Measurements from ENCODE around the gene ZNF469.
"Not testable (repeated sequence)": the region's sequence is repeated elsewhere in the genome, so short reads cannot be mapped to it uniquely, and the experiment has no call there.

The ZNF469 gene

DNA sequence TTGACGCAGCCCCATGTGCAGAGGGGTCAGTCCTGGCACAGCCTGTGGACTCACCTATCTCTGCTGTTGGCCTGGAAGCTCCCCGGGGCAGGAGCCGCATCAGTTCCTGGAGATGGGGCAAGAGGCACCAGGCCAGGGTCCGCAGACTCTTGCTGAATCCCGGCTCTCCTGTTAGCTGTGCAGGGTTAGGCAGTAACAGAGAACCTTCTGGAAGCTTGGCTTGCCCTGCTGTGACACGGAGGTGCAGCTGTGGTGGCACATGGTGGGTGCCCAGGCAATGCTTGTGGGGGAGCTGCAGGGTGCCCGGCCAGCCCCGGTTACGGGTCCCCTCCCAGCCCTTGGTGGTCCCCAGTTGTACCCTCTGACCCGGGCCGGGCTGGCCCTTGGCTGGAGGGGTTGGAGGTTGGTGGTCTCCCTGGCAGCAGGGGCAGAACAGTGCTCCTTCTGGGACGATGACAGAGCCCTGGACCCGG lies 26.0 kb upstream of the ZNF469 start:
- no peaks in the 10 kb centered on the region for H3K9me3 ChIP-seq (ENCODE audit: control insufficient read depth, low read length)
- no peaks in the 10 kb centered on the region for H3K4me1 ChIP-seq (ENCODE audit: control insufficient read depth, insufficient read depth, low read length)
- peaks cover 2% of the 10 kb centered on the region for H3K27me3 ChIP-seq (ENCODE audit: control insufficient read depth, insufficient read depth, low read length)
- no peak overlapping the region for H3K4me3 ChIP-seq (ENCODE audit: low read length)
- no peak overlapping the region for H3K9ac ChIP-seq (ENCODE audit: low read length)
- H3K36me3 ChIP-seq (ENCODE audit: control insufficient read depth, insufficient read depth, low read length) = no peaks in the 10 kb centered on the region

DNA sequence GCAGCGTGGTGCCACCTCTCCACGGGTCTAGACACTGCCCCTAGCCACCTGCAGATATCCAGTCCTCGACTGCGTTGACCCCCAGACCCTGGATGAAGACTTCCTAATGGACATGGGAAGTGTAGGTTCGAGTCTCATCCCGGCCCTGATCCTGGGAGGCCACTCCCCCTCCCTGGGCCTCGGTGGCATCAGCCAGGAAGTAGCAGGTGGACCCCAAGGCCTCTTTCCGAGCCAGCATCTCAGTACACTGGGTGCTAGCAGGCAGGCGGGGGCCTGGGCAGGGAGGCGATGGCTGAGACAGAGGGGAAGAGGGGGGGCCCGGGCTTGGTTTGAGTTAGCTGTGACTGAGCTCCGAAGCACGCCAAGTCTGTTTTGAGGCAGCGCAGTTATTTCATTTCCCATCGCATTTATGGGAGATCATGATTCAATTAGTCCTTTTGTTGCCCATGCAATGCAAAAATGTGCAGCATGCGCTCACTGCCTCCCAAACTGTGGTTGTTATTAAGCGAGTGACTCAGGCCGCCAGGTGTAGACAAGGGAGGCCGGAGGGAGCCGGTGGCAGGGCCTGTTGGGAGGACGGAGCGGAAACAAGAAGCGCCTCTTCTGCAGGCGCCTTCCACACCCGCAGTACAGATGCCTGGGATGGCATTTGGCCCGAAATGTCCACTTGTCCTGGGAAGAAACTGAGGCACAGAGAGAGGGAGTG lies 25.3 kb upstream of the ZNF469 start:
- Histone ChIP-seq H3K36me3 (ENCODE audit: control insufficient read depth, insufficient read depth, low read length) (no peaks in the 10 kb centered on the region), H3K27me3 (ENCODE audit: control insufficient read depth, insufficient read depth, low read length) (peaks cover 2% of the 10 kb centered on the region), H3K9me3 (ENCODE audit: control insufficient read depth, low read length) (no peaks in the 10 kb centered on the region)

GRCh38 chr16:88358023-88358420 lies 24.7 kb upstream of the ZNF469 start:
- peaks cover 2% of the 10 kb centered on the region for H3K27me3 ChIP-seq (ENCODE audit: control insufficient read depth, insufficient read depth, low read length)
- no peaks in the 10 kb centered on the region for H3K4me1 ChIP-seq (ENCODE audit: control insufficient read depth, insufficient read depth, low read length)
- H3K36me3 ChIP-seq (ENCODE audit: control insufficient read depth, insufficient read depth, low read length) = no peaks in the 10 kb centered on the region
- no peaks in the 10 kb centered on the region for H3K9me3 ChIP-seq (ENCODE audit: control insufficient read depth, low read length)
- no peak overlapping the region for H3K4me3 ChIP-seq (ENCODE audit: low read length)
- no peak overlapping the region for H3K9ac ChIP-seq (ENCODE audit: low read length)

More for the DNA sequence above, 25.3 kb upstream of the ZNF469 start:
- Histone ChIP-seq H3K4me3 (ENCODE audit: low read length) (no peak overlapping the region), H3K4me1 (ENCODE audit: control insufficient read depth, insufficient read depth, low read length) (no peaks in the 10 kb centered on the region), H3K9ac (ENCODE audit: low read length) (no peak overlapping the region)

DNA sequence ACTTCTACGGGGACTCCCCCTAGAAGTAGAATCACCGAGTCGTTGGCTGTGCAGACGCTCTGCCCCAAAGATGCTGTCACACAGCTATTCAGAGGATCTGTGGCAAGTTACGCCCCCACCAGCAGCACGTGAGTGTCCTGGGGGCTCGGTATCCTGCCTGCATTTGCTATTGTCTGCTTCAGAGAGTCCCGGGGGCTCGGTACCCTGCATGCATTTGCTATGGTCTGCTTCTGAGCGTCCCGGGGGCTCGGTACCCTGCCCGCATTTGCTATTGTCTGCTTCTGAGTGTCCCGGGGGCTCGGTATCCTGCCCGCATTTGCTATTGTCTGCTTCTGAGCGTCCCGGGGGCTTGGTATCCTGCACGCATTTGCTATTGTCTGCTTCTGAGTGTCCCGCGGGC lies 23.8 kb upstream of the ZNF469 start:
- Histone ChIP-seq H3K9me3 (ENCODE audit: control insufficient read depth, low read length) (no peaks in the 10 kb centered on the region), H3K9ac (ENCODE audit: low read length) (no peak overlapping the region), H3K36me3 (ENCODE audit: control insufficient read depth, insufficient read depth, low read length) (no peaks in the 10 kb centered on the region), H3K4me3 (ENCODE audit: low read length) (no peak overlapping the region), H3K4me1 (ENCODE audit: control insufficient read depth, insufficient read depth, low read length) (no peaks in the 10 kb centered on the region), H3K27me3 (ENCODE audit: control insufficient read depth, insufficient read depth, low read length) (peaks cover 2% of the 10 kb centered on the region)

GRCh38 chr16:88360401-88360800 lies 22.4 kb upstream of the ZNF469 start:
- H3K4me1 ChIP-seq (ENCODE audit: control insufficient read depth, insufficient read depth, low read length); H3K9me3 ChIP-seq (ENCODE audit: control insufficient read depth, low read length); H3K9ac ChIP-seq (ENCODE audit: low read length); H3K27me3 ChIP-seq (ENCODE audit: control insufficient read depth, insufficient read depth, low read length); H3K4me3 ChIP-seq (ENCODE audit: low read length); H3K36me3 ChIP-seq (ENCODE audit: control insufficient read depth, insufficient read depth, low read length): not testable (repeated sequence)

- no peaks in the 10 kb centered on the region for H3K36me3 ChIP-seq (ENCODE audit: control insufficient read depth, insufficient read depth, low read length)
- no peak overlapping the region for H3K9ac ChIP-seq (ENCODE audit: low read length)
- no peaks in the 10 kb centered on the region for H3K9me3 ChIP-seq (ENCODE audit: control insufficient read depth, low read length)
- H3K4me3 ChIP-seq (ENCODE audit: low read length) = no peak overlapping the region
- no peaks in the 10 kb centered on the region for H3K4me1 ChIP-seq (ENCODE audit: control insufficient read depth, insufficient read depth, low read length)
- H3K27me3 ChIP-seq (ENCODE audit: control insufficient read depth, insufficient read depth, low read length) = peaks cover 2% of the 10 kb centered on the region
Measured at GRCh38 chr16:88360999-88361398, 21.8 kb upstream of the ZNF469 start.

DNA sequence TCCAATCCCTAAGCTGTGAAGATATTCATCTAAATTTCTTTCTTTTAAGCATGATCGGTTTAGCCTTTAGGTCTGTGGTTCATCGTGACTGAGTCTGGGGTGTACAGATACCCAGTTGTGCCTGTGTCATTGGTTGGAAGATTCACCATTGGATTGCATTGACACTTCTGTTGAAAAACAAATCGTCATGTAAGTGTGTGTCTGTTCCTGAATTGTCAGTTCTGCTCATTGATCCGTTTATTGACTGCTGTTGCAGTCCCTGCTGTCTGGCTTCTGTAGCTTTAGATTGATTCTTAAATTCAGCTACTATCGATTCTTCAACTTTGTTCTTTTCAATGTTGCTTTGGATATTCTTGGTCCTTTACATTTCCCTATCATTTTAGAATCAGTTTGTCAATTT lies 21.0 kb upstream of the ZNF469 start:
- no peaks in the 10 kb centered on the region for H3K36me3 ChIP-seq (ENCODE audit: control insufficient read depth, insufficient read depth, low read length)
- no peaks in the 10 kb centered on the region for H3K4me1 ChIP-seq (ENCODE audit: control insufficient read depth, insufficient read depth, low read length)
- H3K4me3 ChIP-seq (ENCODE audit: low read length) = no peak overlapping the region
- H3K9ac ChIP-seq (ENCODE audit: low read length) = no peak overlapping the region
- H3K27me3 ChIP-seq (ENCODE audit: control insufficient read depth, insufficient read depth, low read length) = peaks cover 2% of the 10 kb centered on the region
- no peaks in the 10 kb centered on the region for H3K9me3 ChIP-seq (ENCODE audit: control insufficient read depth, low read length)

- H3K36me3 ChIP-seq (ENCODE audit: control insufficient read depth, insufficient read depth, low read length) = no peaks in the 10 kb centered on the region
- H3K27me3 ChIP-seq (ENCODE audit: control insufficient read depth, insufficient read depth, low read length) = no peaks in the 10 kb centered on the region
- no peaks in the 10 kb centered on the region for H3K4me1 ChIP-seq (ENCODE audit: control insufficient read depth, insufficient read depth, low read length)
- no peaks in the 10 kb centered on the region for H3K9me3 ChIP-seq (ENCODE audit: control insufficient read depth, low read length)
- H3K9ac ChIP-seq (ENCODE audit: low read length) = no peak overlapping the region
- no peak overlapping the region for H3K4me3 ChIP-seq (ENCODE audit: low read length)
Measured at GRCh38 chr16:88363239-88363891, 19.4 kb upstream of the ZNF469 start.

GRCh38 chr16:88365244-88365865 lies 17.4 kb upstream of the ZNF469 start:
- Histone ChIP-seq H3K9me3 (ENCODE audit: control insufficient read depth, low read length) (no peaks in the 10 kb centered on the region), H3K36me3 (ENCODE audit: control insufficient read depth, insufficient read depth, low read length) (no peaks in the 10 kb centered on the region), H3K4me1 (ENCODE audit: control insufficient read depth, insufficient read depth, low read length) (no peaks in the 10 kb centered on the region), H3K27me3 (ENCODE audit: control insufficient read depth, insufficient read depth, low read length) (no peaks in the 10 kb centered on the region), H3K4me3 (ENCODE audit: low read length) (no peak overlapping the region), H3K9ac (ENCODE audit: low read length) (no peak overlapping the region)

GRCh38 chr16:88366032-88366703 lies 16.6 kb upstream of the ZNF469 start:
- Histone ChIP-seq H3K9me3 (ENCODE audit: control insufficient read depth, low read length) (no peaks in the 10 kb centered on the region), H3K4me3 (ENCODE audit: low read length) (no peak overlapping the region), H3K27me3 (ENCODE audit: control insufficient read depth, insufficient read depth, low read length) (no peaks in the 10 kb centered on the region), H3K36me3 (ENCODE audit: control insufficient read depth, insufficient read depth, low read length) (no peaks in the 10 kb centered on the region), H3K9ac (ENCODE audit: low read length) (no peak overlapping the region), H3K4me1 (ENCODE audit: control insufficient read depth, insufficient read depth, low read length) (no peaks in the 10 kb centered on the region)

DNA sequence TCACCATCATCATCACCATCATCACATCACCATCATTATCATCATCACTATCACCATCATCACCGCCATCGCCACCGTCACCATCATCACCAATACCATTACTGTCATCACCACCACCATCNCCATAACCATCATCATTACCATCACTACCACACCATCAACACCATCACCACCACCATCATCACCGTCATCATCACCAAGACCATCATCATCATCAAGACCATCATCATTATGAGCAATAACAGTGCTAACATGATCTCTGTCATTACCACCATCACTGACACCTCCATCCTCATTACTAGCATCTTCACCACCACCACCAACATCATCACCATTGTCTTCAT lies 16.1 kb upstream of the ZNF469 start:
- H3K9ac ChIP-seq (ENCODE audit: low read length) = no peak overlapping the region
- no peaks in the 10 kb centered on the region for H3K27me3 ChIP-seq (ENCODE audit: control insufficient read depth, insufficient read depth, low read length)
- H3K4me3 ChIP-seq (ENCODE audit: low read length) = no peak overlapping the region
- no peaks in the 10 kb centered on the region for H3K4me1 ChIP-seq (ENCODE audit: control insufficient read depth, insufficient read depth, low read length)
- H3K9me3 ChIP-seq (ENCODE audit: control insufficient read depth, low read length) = no peaks in the 10 kb centered on the region
- no peaks in the 10 kb centered on the region for H3K36me3 ChIP-seq (ENCODE audit: control insufficient read depth, insufficient read depth, low read length)

GRCh38 chr16:88367560-88367959 lies 15.2 kb upstream of the ZNF469 start:
- no peaks in the 10 kb centered on the region for H3K4me1 ChIP-seq (ENCODE audit: control insufficient read depth, insufficient read depth, low read length)
- no peaks in the 10 kb centered on the region for H3K27me3 ChIP-seq (ENCODE audit: control insufficient read depth, insufficient read depth, low read length)
- H3K9ac ChIP-seq (ENCODE audit: low read length) = no peak overlapping the region
- H3K4me3 ChIP-seq (ENCODE audit: low read length) = no peak overlapping the region
- no peaks in the 10 kb centered on the region for H3K36me3 ChIP-seq (ENCODE audit: control insufficient read depth, insufficient read depth, low read length)
- H3K9me3 ChIP-seq (ENCODE audit: control insufficient read depth, low read length) = no peaks in the 10 kb centered on the region
